Adrenal gland (tissue), 5 donors: ENCODE data around the gene BIRC5.

ENCODE experiments used
- CTCF ChIP-seq, 6 experiments: fragments of 450-650 bp in 4 of 6; fragments of 200-600 bp in 2 of 6; sonication (generic) in 1 of 6; IDR thresholded peaks; 1 replicate in 5 of 6; 2 replicates in 1 of 6; pipeline versions ENCODE4 v1.5.1 to v1.8.0; 2016 to 2021; ENCODE audit warnings: antibody characterized with exemption in 6 of 6, mild to moderate bottlenecking in 2 of 6, moderate library complexity in 1 of 6
- POLR2A ChIP-seq, 2 donors: fragments of 450-650 bp; IDR thresholded peaks; one replicate each; pipeline ENCODE4 v1.6.1; 2017; ENCODE audit warnings: antibody characterized with exemption in 2 of 2, mild to moderate bottlenecking in 2 of 2, moderate library complexity in 1 of 2
- donor health status: DM: no; HTN: no; CAD: no.

- TF ChIP-seq CTCF (IDR thresholded peaks at IDR 0.05): no peak
- no peak for TF ChIP-seq POLR2A (IDR thresholded peaks at IDR 0.05)
These were observed 44.9 kb upstream of the BIRC5 start for GRCh38 chr17:78168903-78169793.
